GM12801 (cell line): Measurements from ENCODE around the gene CSF2.

Experiments used
- TF ChIP-seq, protein P1 (sequence below): IDR thresholded peaks from one replicate; pipeline ENCODE4 v1.5.1; 2011; ENCODE audit warnings: control low read depth; ENCODE audit not compliant: insufficient read length; ENCODE audit errors: extremely low read depth

Gene CSF2

DNA sequence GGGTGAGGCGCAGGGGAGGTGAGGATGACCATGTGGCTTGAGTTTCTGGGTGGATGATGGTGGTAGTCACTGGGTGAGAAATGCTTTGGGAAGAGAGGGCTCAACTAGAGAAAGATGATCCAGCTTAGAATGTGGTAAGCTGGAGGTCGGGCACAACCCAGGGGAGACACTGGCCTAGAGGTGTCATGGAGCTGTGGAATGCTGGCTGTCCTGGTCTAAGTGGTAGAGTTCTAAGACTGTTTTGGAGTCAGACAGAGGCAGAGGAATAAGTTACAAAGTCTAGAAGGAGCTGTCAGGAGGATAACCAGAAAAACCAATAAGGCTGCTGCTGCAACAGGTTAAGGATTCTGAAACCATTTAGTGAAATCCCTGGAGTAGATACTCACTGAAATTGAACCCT lies 43.0 kb upstream of the CSF2 start:
- TF ChIP-seq, protein P1, sequence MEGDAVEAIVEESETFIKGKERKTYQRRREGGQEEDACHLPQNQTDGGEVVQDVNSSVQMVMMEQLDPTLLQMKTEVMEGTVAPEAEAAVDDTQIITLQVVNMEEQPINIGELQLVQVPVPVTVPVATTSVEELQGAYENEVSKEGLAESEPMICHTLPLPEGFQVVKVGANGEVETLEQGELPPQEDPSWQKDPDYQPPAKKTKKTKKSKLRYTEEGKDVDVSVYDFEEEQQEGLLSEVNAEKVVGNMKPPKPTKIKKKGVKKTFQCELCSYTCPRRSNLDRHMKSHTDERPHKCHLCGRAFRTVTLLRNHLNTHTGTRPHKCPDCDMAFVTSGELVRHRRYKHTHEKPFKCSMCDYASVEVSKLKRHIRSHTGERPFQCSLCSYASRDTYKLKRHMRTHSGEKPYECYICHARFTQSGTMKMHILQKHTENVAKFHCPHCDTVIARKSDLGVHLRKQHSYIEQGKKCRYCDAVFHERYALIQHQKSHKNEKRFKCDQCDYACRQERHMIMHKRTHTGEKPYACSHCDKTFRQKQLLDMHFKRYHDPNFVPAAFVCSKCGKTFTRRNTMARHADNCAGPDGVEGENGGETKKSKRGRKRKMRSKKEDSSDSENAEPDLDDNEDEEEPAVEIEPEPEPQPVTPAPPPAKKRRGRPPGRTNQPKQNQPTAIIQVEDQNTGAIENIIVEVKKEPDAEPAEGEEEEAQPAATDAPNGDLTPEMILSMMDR = no peak

DNA sequence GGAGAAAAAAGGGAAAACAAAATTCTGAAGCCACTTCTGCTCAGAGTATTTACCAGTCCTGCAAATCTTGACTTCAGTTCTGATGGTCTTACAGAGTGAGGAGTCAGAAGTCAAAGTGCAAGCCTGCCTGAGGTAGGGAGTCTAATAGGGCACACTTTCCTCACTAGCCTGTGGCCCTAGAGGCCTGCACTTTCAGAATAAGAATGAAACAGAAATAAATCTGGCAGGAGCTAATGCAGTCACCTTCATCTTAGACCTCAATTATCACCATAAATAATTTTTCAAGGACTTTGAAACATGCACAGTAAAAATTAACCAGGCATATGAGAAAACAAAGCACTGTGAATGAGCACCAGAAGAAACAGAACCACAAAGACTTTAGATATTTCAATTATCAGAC lies 41.4 kb upstream of the CSF2 start:
- TF ChIP-seq, protein P1 = no peak

DNA sequence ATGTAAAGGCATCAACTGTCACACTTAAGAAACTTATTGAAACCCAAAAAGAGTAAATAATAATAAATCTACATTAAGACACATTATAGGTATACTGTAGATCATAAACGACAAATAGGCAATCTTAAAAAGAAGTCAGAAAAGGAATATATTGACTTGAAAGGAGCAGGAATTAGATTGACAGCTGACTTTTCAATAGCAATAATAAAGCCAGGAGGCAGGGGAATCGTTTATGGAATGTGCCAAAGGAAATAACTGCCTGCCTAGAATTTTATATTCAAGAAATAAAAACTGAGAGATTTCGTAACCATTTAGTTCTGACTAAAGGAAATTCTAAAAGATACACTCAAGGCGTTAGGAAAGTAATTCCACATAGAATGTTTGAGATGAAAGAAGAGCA lies 40.5 kb upstream of the CSF2 start:
- TF ChIP-seq, protein P1 = no peak

DNA sequence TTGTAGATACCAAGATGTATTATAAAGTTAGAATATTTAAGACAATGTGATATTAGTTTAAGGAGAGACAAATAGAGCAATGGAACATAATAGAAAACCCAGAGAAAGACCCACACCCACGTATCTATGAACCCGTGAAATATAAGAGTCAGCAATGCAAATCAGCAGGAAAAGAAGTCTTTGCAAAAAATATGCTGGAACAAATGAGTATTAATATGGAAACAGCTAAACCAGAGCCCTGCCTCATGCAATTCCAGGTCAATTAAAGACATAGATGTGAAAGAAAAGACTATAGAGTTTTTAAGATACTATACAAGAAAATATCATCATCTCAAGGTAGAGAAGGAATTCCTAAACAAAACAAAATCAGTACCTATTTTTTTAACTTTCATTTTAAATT lies 36.2 kb upstream of the CSF2 start:
- TF ChIP-seq, protein P1 = no peak

DNA sequence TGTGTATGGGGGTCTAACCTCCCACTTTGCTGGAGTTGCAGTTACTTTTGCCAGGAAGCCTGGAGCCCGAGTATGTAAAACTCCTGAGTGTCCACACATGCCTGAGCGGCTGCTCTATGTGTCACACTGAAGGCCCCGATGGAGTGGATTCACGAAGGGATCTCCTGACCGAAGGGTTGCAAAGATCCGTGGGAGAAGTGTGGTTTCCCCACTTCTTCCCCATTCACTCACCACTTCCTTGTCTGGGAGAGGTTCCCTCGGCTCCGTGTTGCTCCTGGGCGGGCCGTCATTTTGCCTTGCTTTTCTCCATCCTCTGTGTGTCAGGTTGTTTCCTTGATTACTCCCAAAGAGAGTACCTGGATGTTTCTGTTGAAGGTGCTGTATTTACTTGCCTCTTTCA lies 29.4 kb upstream of the CSF2 start:
- TF ChIP-seq, protein P1 = no peak

DNA sequence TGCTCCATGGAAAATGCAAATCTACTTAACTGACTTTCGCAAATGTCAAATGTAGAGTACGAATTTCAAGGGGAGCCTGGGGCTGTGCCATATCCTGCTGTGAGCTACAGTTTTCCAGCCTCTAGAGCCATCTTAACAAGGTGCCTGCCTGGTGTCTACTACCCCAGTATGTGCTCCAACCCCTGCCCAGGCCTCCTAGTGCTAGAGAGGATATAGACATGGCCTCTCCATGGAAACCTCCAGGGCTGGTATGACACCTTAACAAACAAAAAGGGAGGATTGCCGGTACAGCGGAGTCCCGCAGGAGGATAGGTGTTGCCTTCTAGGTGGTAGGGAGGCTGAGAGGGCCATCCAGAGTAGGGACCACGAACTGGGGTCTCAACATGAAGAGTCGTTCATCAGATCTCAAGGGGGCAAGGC lies 26.7 kb upstream of the CSF2 start:
- TF ChIP-seq, protein P1 = no peak

DNA sequence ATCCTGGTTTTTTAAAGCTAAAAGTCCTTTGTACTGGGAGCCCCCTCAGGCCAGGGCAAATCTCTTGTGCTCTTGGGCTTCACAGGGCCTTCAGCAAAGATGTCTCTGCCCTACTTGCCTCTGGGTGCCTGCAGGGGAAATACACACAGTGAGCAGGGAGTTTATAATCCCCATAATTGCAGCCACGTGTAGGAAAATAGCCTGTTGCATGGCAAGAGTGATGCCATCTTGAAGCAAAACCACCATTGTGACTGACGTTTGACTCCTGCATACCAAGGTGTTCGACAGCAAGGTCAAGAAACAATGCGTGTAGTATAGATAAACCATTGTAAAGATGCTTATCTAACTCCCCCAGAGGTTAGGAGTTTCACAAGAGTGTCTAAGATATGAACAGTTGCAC lies 24.5 kb upstream of the CSF2 start:
- TF ChIP-seq, protein P1 = no peak

DNA sequence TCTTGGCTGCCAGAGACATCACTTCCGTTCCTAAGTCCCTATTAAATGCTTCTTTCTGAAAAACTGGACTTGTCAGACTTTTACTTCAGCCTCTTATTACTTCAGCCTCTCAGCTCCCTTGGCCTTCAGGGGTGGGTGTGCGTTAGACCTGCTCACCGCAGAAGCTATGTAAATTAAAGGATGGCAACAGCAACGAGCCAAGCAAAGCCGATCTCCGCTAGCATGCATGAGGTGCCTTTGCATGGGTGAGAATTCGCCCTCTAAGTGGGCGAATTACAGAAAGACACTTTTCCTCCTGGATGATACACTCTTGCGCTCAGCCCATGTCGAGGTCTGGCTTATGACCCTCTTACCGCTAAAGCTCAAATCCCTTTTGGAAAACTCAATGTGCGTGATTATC lies 24.0 kb upstream of the CSF2 start:
- TF ChIP-seq, protein P1 = no peak
